Measurements from ENCODE around the gene XXYLT1.
"Not testable (repeated sequence)": the region's sequence is repeated elsewhere in the genome, so short reads cannot be mapped to it uniquely, and the experiment has no call there.

The XXYLT1 gene

GRCh38 chr3:195111319-195111705 is 159.6 kb downstream of the XXYLT1 start:
- Histone ChIP-seq H3K4me1 (ENCODE audit: insufficient read depth, insufficient read length) (no peaks in the 10 kb centered on the region), H3K36me3 (ENCODE audit: insufficient read depth, insufficient read length, low read length) (peaks cover 28% of the 10 kb centered on the region), H3K4me3 (ENCODE audit: insufficient read length, low read depth) (no peak overlapping the region), H3K9me3 (ENCODE audit: insufficient read depth, low read length) (no peaks in the 10 kb centered on the region), H3K9ac (ENCODE audit: insufficient read length, low read depth) (no peak overlapping the region), H3K27me3 (ENCODE audit: insufficient read depth, insufficient read length) (no peaks in the 10 kb centered on the region)
- DNase-seq (ENCODE audit: low read depth, low spot score) = no peak
- TF ChIP-seq YY1 (IDR thresholded peaks at IDR 0.05; ENCODE audit: insufficient read depth, insufficient read length) (no peak), ZNF274 (IDR thresholded peaks at IDR 0.05; ENCODE audit: low read depth, low read length) (no peak), SUZ12 (IDR thresholded peaks at IDR 0.05; ENCODE audit: extremely low read depth, insufficient read depth, insufficient read length) (no peak)

GRCh38 chr3:195110647-195111318 is 160.2 kb downstream of the XXYLT1 start:
- no peak for TF ChIP-seq SUZ12 (IDR thresholded peaks at IDR 0.05; ENCODE audit: extremely low read depth, insufficient read depth, insufficient read length)
- H3K36me3 ChIP-seq (ENCODE audit: insufficient read depth, insufficient read length, low read length) = peaks cover 28% of the 10 kb centered on the region
- no peaks in the 10 kb centered on the region for H3K9me3 ChIP-seq (ENCODE audit: insufficient read depth, low read length)
- no peaks in the 10 kb centered on the region for H3K27me3 ChIP-seq (ENCODE audit: insufficient read depth, insufficient read length)
- H3K4me3 ChIP-seq (ENCODE audit: insufficient read length, low read depth) = no peak overlapping the region
- no peak for DNase-seq (ENCODE audit: low read depth, low spot score)
- H3K4me1 ChIP-seq (ENCODE audit: insufficient read depth, insufficient read length) = no peaks in the 10 kb centered on the region
- H3K9ac ChIP-seq (ENCODE audit: insufficient read length, low read depth) = no peak overlapping the region

GRCh38 chr3:195109098-195109657 is 161.8 kb downstream of the XXYLT1 start:
- H3K4me1 ChIP-seq (ENCODE audit: insufficient read depth, insufficient read length) = peaks cover 3% of the 10 kb centered on the region
- TF ChIP-seq YY1 (IDR thresholded peaks at IDR 0.05; ENCODE audit: insufficient read depth, insufficient read length) (no peak), SUZ12 (IDR thresholded peaks at IDR 0.05; ENCODE audit: extremely low read depth, insufficient read depth, insufficient read length) (no peak), ZNF274 (IDR thresholded peaks at IDR 0.05; ENCODE audit: low read depth, low read length) (no peak)
- DNase-seq (ENCODE audit: low read depth, low spot score) = no peak

GRCh38 chr3:195107593-195107992 is 163.4 kb downstream of the XXYLT1 start:
- no peaks in the 10 kb centered on the region for H3K9me3 ChIP-seq (ENCODE audit: insufficient read depth, low read length)
- no peaks in the 10 kb centered on the region for H3K27me3 ChIP-seq (ENCODE audit: insufficient read depth, insufficient read length)
- TF ChIP-seq YY1 (IDR thresholded peaks at IDR 0.05; ENCODE audit: insufficient read depth, insufficient read length) (no peak), ZNF274 (IDR thresholded peaks at IDR 0.05; ENCODE audit: low read depth, low read length) (no peak), SUZ12 (IDR thresholded peaks at IDR 0.05; ENCODE audit: extremely low read depth, insufficient read depth, insufficient read length) (no peak)
- no peak overlapping the region for H3K4me3 ChIP-seq (ENCODE audit: insufficient read length, low read depth)
- DNase-seq (ENCODE audit: low read depth, low spot score) = no peak
- H3K9ac ChIP-seq (ENCODE audit: insufficient read length, low read depth) = no peak overlapping the region
- H3K4me1 ChIP-seq (ENCODE audit: insufficient read depth, insufficient read length) = peaks cover 4% of the 10 kb centered on the region
- peaks cover 20% of the 10 kb centered on the region for H3K36me3 ChIP-seq (ENCODE audit: insufficient read depth, insufficient read length, low read length)

More at GRCh38 chr3:195109098-195109657, 161.8 kb downstream of the XXYLT1 start:
- Histone ChIP-seq H3K27me3 (ENCODE audit: insufficient read depth, insufficient read length) (no peaks in the 10 kb centered on the region), H3K9me3 (ENCODE audit: insufficient read depth, low read length) (no peaks in the 10 kb centered on the region), H3K36me3 (ENCODE audit: insufficient read depth, insufficient read length, low read length) (peaks cover 19% of the 10 kb centered on the region), H3K9ac (ENCODE audit: insufficient read length, low read depth) (no peak overlapping the region), H3K4me3 (ENCODE audit: insufficient read length, low read depth) (no peak overlapping the region)

- H3K36me3 ChIP-seq (ENCODE audit: insufficient read depth, insufficient read length, low read length) = peaks cover 20% of the 10 kb centered on the region
- not testable (repeated sequence) for H3K4me3 ChIP-seq (ENCODE audit: insufficient read length, low read depth); H3K9me3 ChIP-seq (ENCODE audit: insufficient read depth, low read length); H3K27me3 ChIP-seq (ENCODE audit: insufficient read depth, insufficient read length); H3K4me1 ChIP-seq (ENCODE audit: insufficient read depth, insufficient read length); H3K9ac ChIP-seq (ENCODE audit: insufficient read length, low read depth); DNase-seq (ENCODE audit: low read depth, low spot score)
Measured at GRCh38 chr3:195107031-195107430, 163.9 kb downstream of the XXYLT1 start.

- peak overlapping the region; percentile 17 for H3K9ac ChIP-seq (ENCODE audit: insufficient read length, low read depth)
- H3K4me1 ChIP-seq (ENCODE audit: insufficient read depth, insufficient read length) = peaks cover 4% of the 10 kb centered on the region
- no peak overlapping the region for H3K4me3 ChIP-seq (ENCODE audit: insufficient read length, low read depth)
Measured at GRCh38 chr3:195106418-195106906, 164.5 kb downstream of the XXYLT1 start.

GRCh38 chr3:195105841-195106417 is 165.0 kb downstream of the XXYLT1 start:
- Histone ChIP-seq H3K36me3 (ENCODE audit: insufficient read depth, insufficient read length, low read length) (peaks cover 20% of the 10 kb centered on the region), H3K9me3 (ENCODE audit: insufficient read depth, low read length) (no peaks in the 10 kb centered on the region), H3K9ac (ENCODE audit: insufficient read length, low read depth) (peak overlapping the region; percentile 17), H3K4me3 (ENCODE audit: insufficient read length, low read depth) (no peak overlapping the region), H3K4me1 (ENCODE audit: insufficient read depth, insufficient read length) (peaks cover 4% of the 10 kb centered on the region), H3K27me3 (ENCODE audit: insufficient read depth, insufficient read length) (no peaks in the 10 kb centered on the region)
- TF ChIP-seq YY1 (IDR thresholded peaks at IDR 0.05; ENCODE audit: insufficient read depth, insufficient read length) (no peak), SUZ12 (IDR thresholded peaks at IDR 0.05; ENCODE audit: extremely low read depth, insufficient read depth, insufficient read length) (no peak), ZNF274 (IDR thresholded peaks at IDR 0.05; ENCODE audit: low read depth, low read length) (no peak)
- no peak for DNase-seq (ENCODE audit: low read depth, low spot score)

More at GRCh38 chr3:195106418-195106906, 164.5 kb downstream of the XXYLT1 start:
- Histone ChIP-seq H3K9me3 (ENCODE audit: insufficient read depth, low read length) (no peaks in the 10 kb centered on the region), H3K27me3 (ENCODE audit: insufficient read depth, insufficient read length) (no peaks in the 10 kb centered on the region), H3K36me3 (ENCODE audit: insufficient read depth, insufficient read length, low read length) (peaks cover 20% of the 10 kb centered on the region)
- no peak for TF ChIP-seq ZNF274 (IDR thresholded peaks at IDR 0.05; ENCODE audit: low read depth, low read length)
- TF ChIP-seq YY1 (IDR thresholded peaks at IDR 0.05; ENCODE audit: insufficient read depth, insufficient read length) = no peak
- no peak for TF ChIP-seq SUZ12 (IDR thresholded peaks at IDR 0.05; ENCODE audit: extremely low read depth, insufficient read depth, insufficient read length)
- no peak for DNase-seq (ENCODE audit: low read depth, low spot score)
